GM21786 (cell line): ENCODE results near the gene KLHL10.
"Not testable (repeated sequence)": the region's sequence is repeated elsewhere in the genome, so short reads cannot be mapped to it uniquely, and the experiment has no call there.

Source experiments
- ATAC-seq: cut with Tn5 transposase; IDR thresholded peaks from one replicate; pipeline ENCODE4 v1.9.1; 2021; ENCODE audit not compliant: unreplicated experiment

The KLHL10 gene

DNA sequence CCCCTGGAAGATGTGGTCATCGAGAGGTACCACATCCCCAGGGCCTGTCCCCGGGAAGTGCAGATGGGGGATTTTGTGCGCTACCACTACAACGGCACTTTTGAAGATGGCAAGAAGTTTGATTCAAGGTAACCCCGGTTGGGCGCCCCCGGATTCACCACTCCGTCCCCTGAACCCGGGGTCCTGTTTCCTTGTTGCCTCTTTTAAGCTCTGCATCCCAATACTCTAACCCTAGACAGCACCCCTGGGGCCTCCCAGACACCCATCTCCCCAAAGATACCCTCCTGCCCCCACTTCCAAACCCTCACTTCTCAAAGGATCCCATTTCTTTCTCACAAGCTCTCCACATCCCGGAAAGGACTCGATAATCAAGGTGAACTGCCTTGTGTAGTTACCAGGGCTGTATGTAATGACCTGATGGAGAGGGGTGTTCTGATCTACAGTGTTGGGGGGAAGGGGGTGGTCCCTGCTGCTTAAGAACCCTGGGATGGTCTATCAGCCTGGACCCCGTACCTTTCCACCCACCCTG lies 24.4 kb upstream of the KLHL10 start:
- no peak for ATAC-seq

DNA sequence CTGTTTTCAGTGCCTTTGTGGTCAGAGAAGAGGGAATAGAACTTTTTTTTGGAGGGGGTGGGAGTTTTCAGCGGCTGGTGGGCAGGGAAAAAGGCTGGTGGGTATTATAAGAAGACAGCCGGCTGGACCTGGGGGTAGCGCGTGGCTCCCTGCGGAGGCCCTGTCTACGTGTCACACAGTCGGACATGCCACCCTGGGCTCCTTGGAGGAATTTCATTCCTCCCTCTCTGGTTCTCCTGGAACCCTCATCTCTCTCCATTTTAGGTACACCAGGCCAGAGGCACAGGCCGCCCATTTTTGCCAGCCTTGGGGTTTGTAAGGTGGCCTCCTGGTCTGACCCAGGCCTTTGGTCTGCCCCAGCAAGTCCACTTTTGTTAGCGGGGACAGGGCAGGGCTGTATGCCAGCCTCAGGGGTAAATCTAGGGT lies 23.9 kb upstream of the KLHL10 start:
- ATAC-seq, result no peak

DNA sequence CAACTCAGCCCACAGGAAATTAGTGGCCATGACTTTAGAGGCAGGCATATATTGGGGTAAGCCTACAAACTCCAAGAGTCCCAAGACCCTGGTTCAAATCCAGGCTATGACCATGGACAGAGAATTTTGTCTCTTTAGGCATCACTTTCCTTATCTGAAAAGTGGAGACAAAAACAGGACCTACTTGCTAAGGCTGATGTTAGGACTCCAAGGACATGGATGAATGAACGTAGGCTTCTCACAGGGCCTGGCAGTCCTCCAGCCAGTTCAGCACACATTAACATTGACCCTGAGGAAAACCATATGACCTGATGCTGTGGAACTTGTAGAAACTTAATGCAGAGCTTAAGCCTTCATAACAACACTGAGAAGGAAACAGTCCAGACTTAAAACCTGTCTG lies 23.4 kb upstream of the KLHL10 start:
- no peak for ATAC-seq

DNA sequence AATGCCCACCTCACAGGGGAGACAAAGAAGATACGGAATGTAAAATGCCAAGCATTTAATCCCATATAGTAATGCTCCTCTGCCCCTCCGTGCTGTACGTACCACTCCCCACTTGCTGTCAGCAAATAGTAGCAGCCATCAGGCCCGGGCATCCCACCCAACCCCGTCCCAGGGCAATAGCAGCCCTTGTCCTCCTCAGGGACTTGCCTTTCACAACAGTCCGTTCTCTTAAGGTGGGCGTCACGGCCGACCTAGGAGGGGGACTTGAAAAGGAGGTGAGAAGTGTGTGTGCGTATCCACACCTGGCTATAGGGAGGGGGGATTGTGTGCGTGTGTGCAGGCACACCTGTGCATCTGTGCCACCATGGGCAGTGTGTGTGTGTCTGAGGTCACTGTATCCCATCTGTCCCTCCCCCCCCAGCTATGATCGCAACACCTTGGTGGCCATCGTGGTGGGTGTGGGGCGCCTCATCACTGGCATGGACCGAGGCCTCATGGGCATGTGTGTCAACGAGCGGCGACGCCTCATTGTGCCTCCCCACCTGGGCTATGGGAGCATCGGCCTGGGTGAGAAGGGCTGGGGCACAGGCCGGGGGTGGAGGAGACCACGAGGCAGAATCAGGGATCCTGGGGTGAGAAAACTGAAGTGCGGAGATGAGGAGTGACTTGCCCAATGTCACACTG lies 20.8 kb upstream of the KLHL10 start:
- no peak for ATAC-seq

DNA sequence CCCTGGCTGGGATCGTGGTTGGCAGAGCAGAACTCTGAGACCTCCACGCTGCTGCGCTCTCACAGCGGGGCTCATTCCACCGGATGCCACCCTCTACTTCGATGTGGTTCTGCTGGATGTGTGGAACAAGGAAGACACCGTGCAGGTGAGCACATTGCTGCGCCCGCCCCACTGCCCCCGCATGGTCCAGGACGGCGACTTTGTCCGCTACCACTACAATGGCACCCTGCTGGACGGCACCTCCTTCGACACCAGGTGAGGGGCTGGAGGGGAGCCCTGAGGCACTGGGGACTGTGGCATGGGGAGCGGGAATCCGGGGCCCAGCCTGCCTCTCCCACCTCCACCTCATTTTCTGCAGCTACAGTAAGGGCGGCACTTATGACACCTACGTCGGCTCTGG lies 19.6 kb upstream of the KLHL10 start:
- no peak for ATAC-seq

DNA sequence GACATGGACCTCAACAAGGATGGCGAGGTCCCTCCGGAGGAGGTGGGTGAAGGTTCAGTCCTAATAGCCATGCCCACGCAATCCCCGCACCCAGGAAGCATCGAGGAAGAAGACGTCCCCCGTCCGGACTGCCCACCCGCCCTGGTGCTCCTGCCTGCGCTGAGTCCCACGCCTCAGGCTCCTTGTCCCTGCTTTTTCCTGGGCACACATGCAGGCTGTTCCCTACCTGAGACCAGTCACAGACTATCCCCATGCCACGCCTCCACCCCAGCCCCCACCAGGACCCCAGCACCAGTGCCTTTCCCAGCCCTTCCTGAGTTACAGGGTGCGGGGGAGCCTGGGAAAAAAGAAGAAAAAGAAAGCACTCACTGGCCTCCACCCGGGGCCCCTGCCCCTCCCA lies 15.8 kb upstream of the KLHL10 start:
- no peak for ATAC-seq

DNA sequence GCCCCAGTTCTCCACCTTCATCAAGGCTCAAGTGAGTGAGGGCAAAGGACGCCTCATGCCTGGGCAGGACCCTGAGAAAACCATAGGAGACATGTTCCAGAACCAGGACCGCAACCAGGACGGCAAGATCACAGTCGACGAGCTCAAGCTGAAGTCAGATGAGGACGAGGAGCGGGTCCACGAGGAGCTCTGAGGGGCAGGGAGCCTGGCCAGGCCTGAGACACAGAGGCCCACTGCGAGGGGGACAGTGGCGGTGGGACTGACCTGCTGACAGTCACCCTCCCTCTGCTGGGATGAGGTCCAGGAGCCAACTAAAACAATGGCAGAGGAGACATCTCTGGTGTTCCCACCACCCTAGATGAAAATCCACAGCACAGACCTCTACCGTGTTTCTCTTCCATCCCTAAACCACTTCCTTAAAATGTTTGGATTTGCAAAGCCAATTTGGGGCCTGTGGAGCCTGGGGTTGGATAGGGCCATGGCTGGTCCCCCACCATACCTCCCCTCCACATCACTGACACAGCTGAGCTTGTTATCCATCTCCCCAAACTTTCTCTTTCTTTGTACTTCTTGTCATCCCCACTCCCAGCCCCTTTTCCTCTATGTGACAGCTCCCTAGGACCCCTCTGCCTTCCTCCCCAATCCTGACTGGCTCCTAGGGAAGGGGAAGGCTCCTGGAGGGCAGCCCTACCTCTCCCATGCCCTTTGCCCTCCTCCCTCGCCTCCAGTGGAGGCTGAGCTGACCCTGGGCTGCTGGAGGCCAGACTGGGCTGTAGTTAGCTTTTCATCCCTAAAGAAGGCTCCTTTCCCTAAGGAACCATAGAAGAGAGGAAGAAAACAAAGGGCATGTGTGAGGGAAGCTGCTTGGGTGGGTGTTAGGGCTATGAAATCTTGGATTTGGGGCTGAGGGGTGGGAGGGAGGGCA lies 15.1 kb upstream of the KLHL10 start:
- ATAC-seq, result no peak

DNA sequence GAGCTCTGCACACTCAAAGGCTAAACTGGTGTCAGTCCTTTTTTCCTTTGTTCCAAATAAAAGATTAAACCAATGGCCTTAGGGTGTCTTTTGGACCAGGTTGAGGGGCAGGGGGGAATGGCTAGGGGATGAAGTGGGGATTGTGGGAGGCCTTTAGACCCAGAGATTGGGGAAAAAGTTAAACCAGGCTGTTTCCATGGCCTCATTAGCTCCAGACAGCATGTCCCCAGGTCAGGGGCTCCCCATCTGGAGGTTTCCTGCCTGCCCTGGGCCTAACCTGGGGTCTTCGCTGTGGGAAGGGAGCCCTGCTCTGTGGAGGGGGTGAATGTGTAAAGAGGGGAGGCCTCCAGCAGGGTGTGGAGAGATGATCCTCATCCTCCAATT lies 14.5 kb upstream of the KLHL10 start:
- no peak for ATAC-seq

DNA sequence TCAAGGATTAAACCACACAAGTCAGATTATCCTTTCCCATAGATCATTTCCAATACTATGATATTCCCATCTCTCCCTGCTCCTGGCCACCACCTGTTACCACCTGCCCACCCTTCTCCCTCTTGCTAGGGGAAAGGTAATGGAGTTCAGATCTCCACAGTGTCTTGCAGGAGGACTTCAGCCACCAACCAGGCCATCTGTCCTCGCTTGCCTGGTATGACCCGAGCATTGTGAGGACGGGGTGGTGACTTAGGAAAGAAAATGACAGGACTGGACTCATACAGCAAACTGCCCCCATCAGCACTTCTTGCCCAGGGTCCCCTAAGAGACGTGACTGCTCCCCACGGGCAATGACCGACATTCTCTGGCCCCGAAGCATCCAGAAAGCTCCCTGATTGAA lies 14.0 kb upstream of the KLHL10 start:
- no peak for ATAC-seq

DNA sequence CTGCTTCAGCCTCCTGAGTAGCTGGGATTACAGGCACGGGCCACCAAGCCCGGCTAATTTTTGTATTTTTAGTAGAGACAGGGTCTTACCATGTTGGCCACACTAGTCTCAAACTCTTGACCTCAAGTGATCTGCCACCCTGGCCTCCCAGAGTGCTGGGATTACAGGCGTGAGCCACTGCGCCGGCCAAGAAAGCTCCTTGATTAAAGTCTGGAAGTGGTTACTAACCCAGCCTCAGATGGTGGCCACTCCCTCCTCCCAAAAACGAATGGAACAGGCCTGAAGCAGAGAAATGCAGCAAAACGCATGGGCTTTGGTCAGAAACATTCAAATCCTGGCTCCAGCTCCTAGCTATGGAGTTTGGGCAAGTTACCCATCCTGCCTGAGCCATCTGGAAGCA lies 13.5 kb upstream of the KLHL10 start:
- ATAC-seq, result no peak

DNA sequence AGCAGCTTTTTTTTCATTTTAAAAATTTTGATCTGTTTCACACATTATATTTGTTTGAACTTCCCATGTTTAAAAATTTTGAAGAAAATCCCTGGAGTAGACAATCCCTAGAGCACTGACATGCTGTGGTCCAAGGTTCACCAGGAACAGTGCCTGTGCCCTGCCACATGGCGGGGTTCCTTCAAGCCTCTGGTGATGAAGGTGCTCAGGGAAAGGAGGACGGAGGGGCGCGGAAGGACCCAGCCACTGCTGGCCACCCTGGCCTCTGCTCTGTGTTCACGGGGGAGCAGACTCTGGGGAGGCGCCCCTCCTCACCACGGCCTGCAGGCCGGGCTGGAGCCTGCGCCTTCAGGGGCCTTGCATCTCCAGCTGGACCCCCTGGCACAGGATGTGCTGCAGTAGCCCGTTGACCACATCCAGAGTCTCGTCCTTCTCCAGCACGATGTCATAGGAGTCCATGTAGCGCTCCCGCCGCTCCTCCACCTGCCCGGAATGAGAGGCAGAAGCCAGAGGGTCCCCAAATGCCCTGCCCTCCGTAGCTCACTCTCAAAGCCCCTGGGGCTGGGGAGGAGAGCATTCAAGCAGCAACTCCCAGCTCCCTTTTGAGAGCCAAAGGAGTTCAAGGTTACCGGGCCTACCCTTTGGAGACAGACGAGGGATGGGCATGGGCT lies 12.3 kb upstream of the KLHL10 start:
- ATAC-seq, result no peak

DNA sequence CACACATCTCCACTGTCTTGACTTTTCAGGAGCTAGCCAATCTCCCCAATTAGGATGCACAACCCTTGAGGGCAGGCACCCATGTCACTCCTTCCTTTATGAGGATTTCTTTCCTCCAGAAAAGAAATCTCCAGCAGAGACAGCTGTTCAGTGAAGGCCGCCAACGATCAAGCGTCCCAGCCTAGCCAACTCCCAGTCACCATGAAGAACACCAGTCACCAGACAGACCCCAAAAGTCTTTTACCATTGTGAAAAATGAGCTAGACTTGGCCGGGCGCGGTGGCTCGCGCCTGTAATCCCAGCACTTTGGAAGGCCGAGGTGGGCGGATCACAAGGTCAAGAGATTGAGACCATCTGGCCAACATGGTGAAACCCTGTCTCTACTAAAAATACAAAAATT lies 7.7 kb upstream of the KLHL10 start:
- ATAC-seq, result not testable (repeated sequence)

DNA sequence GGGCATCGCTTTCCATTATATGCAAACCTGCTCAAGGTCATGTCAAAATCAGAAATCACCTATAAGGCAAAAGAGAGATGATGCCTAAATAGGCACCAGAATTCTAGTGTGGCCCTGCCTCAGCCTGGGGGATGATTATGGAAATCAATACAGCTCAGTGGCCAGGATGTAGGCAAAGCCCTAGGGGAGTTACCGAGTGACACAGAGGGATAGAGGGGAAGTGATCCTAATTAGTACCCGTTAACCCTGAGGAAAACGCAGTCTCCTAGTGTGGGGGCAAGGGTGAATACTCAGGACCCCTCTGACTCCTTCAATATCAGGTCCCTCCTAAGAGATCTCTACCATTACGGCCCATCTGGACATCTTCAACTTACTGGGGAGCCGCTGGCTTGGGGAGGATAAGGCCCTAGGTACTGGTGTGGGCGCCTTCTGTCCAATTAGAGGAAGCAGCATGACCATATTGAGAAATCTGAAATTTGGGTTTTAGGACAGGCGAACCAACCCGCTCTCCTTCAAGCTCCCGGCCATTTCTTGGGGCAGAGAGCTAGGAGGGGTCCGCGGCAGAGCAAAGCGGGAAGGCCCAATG lies 2.3 kb upstream of the KLHL10 start:
- ATAC-seq, result no peak

DNA sequence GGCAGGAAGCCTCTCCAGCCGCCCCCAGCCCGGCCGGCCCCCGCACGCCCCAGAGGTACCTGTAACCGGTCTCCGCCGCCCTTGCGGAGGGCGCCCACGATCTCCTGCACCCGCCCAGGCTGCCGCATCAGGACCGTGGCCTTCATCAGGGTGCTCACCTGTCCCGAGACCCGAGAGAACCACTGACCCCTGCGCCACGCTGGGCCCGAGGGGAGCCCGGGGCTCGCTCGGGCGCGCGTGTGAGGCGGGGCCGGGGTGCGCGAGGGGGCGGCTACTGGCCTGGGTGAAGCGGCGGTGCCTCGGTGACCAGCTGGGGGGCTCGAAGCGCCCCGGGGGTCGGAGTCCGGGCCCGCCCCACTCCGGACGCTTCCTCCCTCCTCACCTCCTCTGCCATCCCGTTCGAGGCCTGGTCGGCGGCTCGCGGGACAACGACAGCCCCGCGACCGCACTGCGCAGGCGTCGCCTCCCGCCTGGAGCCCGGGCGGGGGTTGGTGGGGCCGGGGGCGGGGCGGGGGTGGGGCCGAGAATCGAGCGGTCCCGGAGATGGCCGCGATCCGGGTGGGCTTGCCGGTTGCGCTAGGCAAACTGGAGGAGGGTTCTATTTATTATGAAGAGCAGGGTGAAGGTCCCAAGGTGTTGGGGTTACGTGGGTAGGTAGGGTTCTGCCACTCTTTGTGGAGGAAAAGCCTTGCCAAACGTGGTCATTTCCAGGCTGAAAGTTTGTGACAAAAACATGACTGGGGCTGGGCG lies 1.6 kb upstream of the KLHL10 start, which contains the start of gene NT5C3B:
Gene NT5C3B (minus strand): TSS at position 433 of the 750 bp plus-strand sequence. CDS start 39 bp downstream, at position 394.
- no peak for ATAC-seq

DNA sequence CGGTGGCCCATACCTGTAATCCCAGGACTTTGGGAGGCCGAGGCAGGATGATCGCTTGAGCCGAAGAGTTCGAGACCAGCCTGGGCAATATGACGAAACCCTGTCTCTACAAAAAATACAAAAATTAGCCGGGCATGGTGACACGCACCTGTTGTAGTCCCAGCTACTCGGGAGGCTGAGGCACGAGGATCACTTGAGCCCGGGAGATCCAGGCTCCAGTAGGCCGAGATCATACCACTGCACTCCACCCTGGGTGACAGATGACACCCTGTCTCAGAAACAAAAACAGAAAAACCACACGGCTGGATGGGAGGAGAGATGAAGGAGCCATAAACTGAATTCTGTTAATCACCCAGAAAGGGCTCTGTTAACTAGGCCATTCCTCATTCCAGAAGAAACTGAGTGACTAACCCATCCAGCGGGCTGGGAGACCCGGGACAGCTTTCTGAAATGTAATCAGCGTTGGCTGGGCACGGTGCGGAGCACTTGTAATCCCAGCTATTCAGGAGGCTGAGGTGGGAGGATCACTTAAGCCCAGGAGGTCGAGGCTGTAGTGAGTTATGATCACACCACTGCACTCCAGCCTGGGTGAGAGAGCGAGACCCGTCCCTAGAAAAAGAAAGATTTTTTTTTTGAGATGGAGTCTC lies 952 bp upstream of the KLHL10 start:
- no peak for ATAC-seq

DNA sequence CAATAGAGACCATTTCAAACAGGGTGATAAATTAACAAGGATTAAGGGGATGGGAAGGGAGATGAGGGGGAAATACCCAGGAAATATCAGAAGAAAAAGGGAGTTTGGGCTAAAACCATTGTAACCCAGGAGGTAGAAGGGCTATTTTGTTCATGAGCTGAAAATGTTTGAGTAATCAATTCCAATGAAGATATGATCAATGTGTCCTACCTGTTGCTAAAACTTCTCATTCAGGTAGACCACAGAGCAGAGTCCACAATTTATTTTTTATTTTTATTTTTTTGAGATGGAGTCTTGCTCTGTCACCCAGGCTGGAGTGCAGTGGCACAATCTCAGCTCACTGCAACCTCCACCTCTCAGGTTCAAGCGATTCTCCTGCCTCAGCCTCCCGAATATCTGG lies 1.8 kb downstream of the KLHL10 start:
- ATAC-seq, result not testable (repeated sequence)

DNA sequence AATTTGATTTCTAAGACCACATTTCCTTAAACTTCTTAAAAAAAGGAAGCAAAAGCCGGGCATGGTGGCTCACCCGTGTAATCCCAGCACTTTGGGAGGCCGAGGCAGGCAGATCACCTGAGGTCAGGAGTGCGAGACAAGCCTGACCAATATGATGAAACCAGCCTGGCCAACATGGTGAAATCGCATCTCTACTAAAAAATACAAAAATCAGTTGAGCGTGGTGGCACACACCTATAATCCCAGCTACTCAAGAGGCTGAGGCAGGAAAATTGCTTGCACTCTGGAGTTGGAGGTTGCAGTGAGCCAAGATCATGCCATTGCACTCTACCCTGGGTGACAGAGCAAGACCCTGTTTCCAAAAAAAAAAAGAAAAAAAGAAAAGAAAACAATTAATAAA lies 3.2 kb downstream of the KLHL10 start:
- not testable (repeated sequence) for ATAC-seq

DNA sequence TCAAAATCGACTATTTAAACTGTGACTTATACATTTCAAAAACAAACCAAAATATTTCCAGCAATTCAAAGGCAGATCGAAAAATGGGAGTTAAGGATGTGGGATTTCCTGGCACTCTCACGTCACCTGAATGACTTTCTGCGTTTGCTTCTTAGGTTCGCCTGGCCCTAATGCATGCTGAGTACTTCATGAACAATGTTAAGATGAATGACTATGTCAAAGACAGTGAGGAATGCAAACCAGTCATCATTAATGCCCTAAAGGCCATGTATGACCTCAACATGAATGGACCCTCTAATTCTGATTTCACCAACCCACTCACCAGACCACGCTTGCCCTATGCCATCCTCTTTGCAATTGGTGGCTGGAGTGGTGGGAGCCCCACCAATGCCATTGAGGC lies 7.3 kb downstream of the KLHL10 start:
- no peak for ATAC-seq

DNA sequence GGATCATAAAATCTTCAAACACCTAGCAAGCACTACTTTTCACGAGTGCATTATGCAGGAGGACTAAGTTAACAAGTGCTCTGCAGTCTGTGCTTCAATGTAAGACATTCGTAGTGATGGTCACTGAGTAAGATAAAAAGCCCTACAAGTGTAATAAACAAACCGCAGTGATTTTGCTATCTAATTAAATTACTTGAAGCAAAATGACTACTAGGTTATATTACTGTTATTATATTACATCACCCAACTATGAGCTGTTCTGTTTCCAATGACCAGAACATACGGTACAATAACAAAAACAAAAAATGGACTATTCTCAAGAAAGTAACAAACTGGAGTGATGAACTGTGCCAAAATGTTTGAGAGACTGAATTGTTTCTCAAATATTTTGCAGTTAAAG lies 11.2 kb downstream of the KLHL10 start:
- no peak for ATAC-seq
